ENCODE data around the gene ZNF343.
"Not testable (repeated sequence)": the region's sequence is repeated elsewhere in the genome, so short reads cannot be mapped to it uniquely, and the experiment has no call there.

DNA sequence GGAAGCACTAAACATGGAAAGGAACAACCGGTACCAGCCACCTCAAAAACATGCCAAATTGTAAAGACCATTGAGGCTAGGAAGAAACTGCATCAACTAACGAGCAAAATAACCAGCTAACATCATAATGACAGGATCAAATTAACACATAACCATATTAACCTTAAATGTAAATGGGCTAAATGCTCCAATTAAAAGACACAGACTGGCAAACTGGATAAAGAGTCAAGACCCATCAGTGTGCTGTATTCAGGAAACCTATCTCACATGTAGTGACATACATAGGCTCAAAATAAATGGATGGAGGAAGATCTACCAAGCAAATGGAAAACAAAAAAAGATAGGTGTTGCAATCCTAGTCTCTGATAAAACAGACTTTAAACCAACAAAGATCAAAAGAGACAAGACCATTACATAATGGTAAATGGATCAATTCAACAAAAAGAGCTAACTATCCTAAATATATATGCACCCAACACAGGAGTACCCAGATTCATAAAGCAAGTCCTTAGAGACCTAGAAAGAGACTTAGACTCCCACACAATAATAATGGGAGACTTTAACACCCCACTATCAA lies 5.8 kb downstream of the ZNF343 start:
- TF ChIP-seq POLR2A (IDR thresholded peaks at IDR 0.05; ENCODE audit: extremely low read depth, insufficient read length); CTCF (IDR thresholded peaks at IDR 0.05; ENCODE audit: low read depth, low read length); MAX (IDR thresholded peaks at IDR 0.05; ENCODE audit: low read depth, low read length): not testable (repeated sequence)

All from NB4 (cell line).